ENCODE results near the gene SEMA5A. TPM values are rescaled to one million over a fixed set of nuclear protein-coding genes. Genes with fewer than 3 reads are reported as not detected.

Gene SEMA5A
- total and polyA plus RNA-seq, 2 of the 8 experiments (the other 6 are each of a cell fraction or from before 2014, with no cell fraction given) = 5.3 to 8.9 TPM

DNA sequence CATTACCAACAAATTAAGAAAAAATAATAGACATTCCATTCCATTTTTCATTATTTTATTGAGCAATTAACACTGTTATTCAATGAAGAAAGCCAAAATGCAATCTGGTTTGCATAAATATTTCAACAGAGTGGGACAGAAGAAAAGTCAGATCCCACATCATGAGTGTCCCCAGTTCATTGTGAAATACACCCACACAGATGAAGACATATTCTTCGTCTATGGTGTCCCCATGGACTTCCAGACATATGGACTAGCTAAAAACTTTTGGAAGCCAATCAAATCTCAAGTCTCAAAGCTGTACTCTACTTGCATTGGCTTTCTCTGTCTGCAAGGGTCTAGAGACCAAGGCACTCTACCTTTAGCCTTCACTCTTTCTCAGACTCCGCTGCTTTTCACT is 194.3 kb downstream of the SEMA5A start:
- CTCF ChIA-PET (ENCODE audit: partially characterized antibody) = interaction anchor here (1.4 kb wide), 1 partner anchor 10 kb away, joined by 4 read pairs; no protein-coding TSS in a partner anchor

More for the DNA sequence above, 194.3 kb downstream of the SEMA5A start:
- Histone ChIP-seq H3K9me3 (ENCODE audit: insufficient read depth in 2 of 2, low read depth in 1 of 2, low read length in 1 of 2) (no peaks in the 10 kb centered on the region), H3K27ac (ENCODE audit: low read depth, low read length) (no peak overlapping the region), H3K79me1 (ENCODE audit: low read depth, low read length) (no peaks in the 10 kb centered on the region), H3K23me2 (ENCODE audit: low read depth, low read length) (no peaks in the 10 kb centered on the region), H2AK5ac (ENCODE audit: low read depth, low read length) (no peak overlapping the region), H3K79me2 (ENCODE audit: control insufficient read depth in 1 of 2, insufficient read depth in 2 of 2, low read length in 2 of 2) (no peaks in the 10 kb centered on the region), H2AFZ (ENCODE audit: low read length) (no peak overlapping the region), H3K4ac (replicated peaks; ENCODE audit: insufficient read length, low read depth, low read length) (no peak overlapping the region), H2BK5ac (ENCODE audit: low read depth, low read length) (no peak overlapping the region), H3K14ac (ENCODE audit: insufficient read length) (no peak overlapping the region), H3K4me1 (replicated peaks in 1 of 4; ENCODE audit: control insufficient read depth in 3 of 4, insufficient read depth in 4 of 4, low read length in 3 of 4) (no peaks in the 10 kb centered on the region), H2BK120ac (replicated peaks; ENCODE audit: low read depth, low read length) (no peak overlapping the region), H3K18ac (ENCODE audit: extremely low read depth, low read length) (no peak overlapping the region), H3K4me3 (ENCODE audit: extremely low read depth in 1 of 4, insufficient read depth in 2 of 4, low read depth in 3 of 4, low read length in 4 of 4) (no peak overlapping the region), H3K56ac (replicated peaks; ENCODE audit: insufficient read length, low read depth, low read length) (no peak overlapping the region), H4K8ac (ENCODE audit: extremely low read depth, insufficient read depth, low read length) (no peak overlapping the region), H3K9ac (replicated peaks in 1 of 4; ENCODE audit: extremely low read depth in 1 of 4, low read depth in 3 of 4, low read length in 3 of 4) (no peak overlapping the region), H2BK12ac (ENCODE audit: low read depth, low read length) (no peak overlapping the region), H4K20me1 (replicated peaks in 1 of 2; ENCODE audit: control insufficient read depth in 1 of 2, insufficient read depth in 2 of 2, low read length in 2 of 2) (peaks cover 0 to 1% of the 10 kb centered on the region in 2 experiments), H3K4me2 (ENCODE audit: insufficient read depth in 1 of 2, low read depth in 2 of 2, low read length in 2 of 2) (no peak overlapping the region), H3K23ac (ENCODE audit: insufficient read length) (no peak overlapping the region), H2BK20ac (ENCODE audit: low read length) (no peak overlapping the region), H3K27me3 (replicated peaks in 1 of 4; ENCODE audit: control insufficient read depth in 3 of 4, extremely low read depth in 1 of 4, insufficient read depth in 3 of 4, low read length in 3 of 4) (no peaks in the 10 kb centered on the region), H3K36me3 (ENCODE audit: control insufficient read depth in 2 of 4, insufficient read depth in 4 of 4, low read length in 3 of 4) (no peaks in the 10 kb centered on the region), H4K91ac (replicated peaks; ENCODE audit: insufficient read length, low read length) (no peak overlapping the region), H4K5ac (ENCODE audit: insufficient read length, low read depth, low read length) (no peak overlapping the region), H2BK15ac (ENCODE audit: low read length) (no peak overlapping the region)
- POLR2A ChIA-PET (ENCODE audit: partially characterized antibody) = interaction anchor here (0.7 kb wide), 1 partner anchor 55 kb away, joined by 4 read pairs; no protein-coding TSS in a partner anchor
- TF ChIP-seq HDAC2 (IDR thresholded peaks at IDR 0.05; ENCODE audit: borderline replicate concordance in 1 of 2, low read depth in 2 of 2, low read length in 2 of 2) (no peak), CHD1 (IDR thresholded peaks at IDR 0.05; ENCODE audit: low read depth, low read length) (no peak), EP300 (IDR thresholded peaks at IDR 0.05; ENCODE audit: borderline replicate concordance in 1 of 2, low read depth in 2 of 2, low read length in 2 of 2) (no peak), SP1 (IDR thresholded peaks at IDR 0.05; ENCODE audit: low read depth, low read length) (no peak), JUND (IDR thresholded peaks at IDR 0.05; ENCODE audit: low read length) (no peak), RFX5 (IDR thresholded peaks at IDR 0.05; ENCODE audit: borderline replicate concordance, low read depth, low read length) (no peak), SRF (IDR thresholded peaks at IDR 0.05; ENCODE audit: low read depth, low read length) (no peak), TAF1 (IDR thresholded peaks at IDR 0.05; ENCODE audit: low read depth, low read length) (no peak)
- TF ChIP-seq, protein P1, sequence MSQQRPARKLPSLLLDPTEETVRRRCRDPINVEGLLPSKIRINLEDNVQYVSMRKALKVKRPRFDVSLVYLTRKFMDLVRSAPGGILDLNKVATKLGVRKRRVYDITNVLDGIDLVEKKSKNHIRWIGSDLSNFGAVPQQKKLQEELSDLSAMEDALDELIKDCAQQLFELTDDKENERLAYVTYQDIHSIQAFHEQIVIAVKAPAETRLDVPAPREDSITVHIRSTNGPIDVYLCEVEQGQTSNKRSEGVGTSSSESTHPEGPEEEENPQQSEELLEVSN (IDR thresholded peaks at IDR 0.05) = no peak
- DNase-seq (ENCODE audit: low read depth in 1 of 2, low spot score in 2 of 2) (no peak), FAIRE-seq (no peak)
- WGBS, 2 experiments (ENCODE audit: extremely low coverage in 1 of 2, insufficient coverage in 1 of 2, insufficient read length in 1 of 2, insufficient replicate concordance in 2 of 2, low coverage in 1 of 2, low lambda C conversion rate in 2 of 2, missing lambda C conversion rate in 1 of 2) = 93% methylated on average over 2 of the region's 2 CpGs; no CpG with 5 or more reads in 1 of the 2 experiments

Data from H1 (cell line).